Fibroblast of skin of right biceps (primary cell): ENCODE results near the gene VPS26C.
"Not testable (repeated sequence)": the region's sequence is repeated elsewhere in the genome, so short reads cannot be mapped to it uniquely, and the experiment has no call there.

Source experiments
- DNase-seq: peaks from one replicate; pipeline ENCODE4 v3.0.0-alpha.2; 2013

VPS26C gene

DNA sequence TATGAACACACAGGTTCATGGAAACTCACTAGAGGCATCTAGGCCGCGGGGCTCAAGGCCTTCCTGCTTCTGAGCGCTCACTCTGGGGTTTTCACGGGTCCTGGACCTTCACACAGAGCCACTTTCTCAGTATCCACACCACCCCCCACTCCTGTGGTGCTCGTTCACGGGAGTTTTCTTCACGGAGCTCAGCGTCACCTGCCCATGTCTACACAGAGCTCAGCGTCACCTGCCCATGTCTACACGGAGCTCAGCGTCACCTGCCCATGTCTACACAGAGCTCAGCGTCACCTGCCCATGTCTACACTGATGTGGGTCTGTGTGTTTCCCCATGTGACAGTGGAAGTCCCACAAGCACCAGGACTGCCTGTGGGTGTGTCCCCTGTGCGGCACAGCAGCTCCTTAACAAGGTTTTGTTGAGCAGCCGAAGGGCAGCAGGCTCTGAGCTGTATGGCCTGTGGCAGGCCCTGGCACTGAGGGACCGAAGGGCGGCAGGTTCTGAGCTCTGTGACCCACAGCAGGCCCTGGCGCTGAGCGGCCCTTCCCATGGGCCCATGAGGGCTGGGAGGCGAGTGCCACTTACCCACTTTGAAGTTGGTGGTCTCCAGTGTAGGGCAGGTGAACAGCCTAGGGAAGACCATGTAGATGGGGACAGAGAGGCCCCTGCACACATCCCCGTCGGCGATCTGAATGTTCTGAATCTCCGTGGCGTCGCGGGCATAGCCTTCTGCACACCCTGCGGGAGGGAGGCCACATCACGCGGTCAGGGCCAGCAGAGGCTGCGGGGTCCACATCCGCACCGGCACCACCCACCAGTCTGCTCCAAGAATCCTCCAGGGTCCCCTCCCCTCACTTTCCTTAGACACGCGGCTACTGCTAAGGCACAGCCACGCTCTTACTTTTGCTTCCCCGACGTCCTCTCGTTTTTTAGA lies 39.8 kb downstream of the VPS26C start:
- DNase-seq = no peak

DNA sequence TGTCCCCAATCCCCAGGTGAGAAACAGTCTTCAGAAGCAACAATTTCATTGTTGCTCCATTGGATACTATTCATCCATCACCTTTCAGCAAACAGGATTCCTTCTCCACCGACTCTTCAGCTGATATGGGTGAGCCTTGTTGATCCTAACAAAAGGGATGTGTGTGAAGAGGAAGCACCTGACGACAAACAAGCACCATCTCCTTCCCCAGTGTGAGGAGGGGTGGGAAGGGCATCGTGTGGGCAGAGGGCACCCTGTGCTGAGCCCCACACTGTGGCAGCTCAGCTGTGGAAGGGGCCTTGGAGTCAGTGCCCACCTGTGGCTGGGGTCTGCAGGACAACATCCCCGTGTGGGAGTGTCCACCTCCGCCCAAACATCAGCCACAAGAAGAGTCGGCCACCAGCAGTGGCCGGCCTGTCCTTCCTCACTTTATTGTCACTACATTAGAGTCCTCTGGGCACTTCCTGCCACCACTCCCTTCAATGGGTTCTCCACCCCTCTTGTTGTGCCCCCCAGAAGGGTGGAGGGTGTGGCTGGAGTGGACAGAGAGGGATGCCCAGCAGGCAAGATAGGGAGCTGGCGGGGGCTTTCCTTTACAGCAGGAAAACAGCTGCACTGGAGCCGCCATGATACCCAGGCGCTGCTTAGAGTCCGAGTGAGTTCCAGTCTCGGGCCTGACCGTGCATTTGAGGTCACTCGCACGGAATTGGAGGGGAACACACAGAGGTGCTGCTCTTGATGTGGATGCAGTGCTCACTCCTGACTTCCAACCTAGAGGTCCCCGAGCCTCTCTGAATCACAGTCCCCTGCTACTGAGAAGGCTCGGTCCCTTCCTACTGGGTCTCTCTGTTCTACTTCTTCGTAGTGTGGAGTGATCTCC lies 40.9 kb downstream of the VPS26C start:
- DNase-seq = no peak

- DNase-seq = no peak
Observed at GRCh38 chr21:37224861-37225839, 42.0 kb downstream of the VPS26C start.

DNA sequence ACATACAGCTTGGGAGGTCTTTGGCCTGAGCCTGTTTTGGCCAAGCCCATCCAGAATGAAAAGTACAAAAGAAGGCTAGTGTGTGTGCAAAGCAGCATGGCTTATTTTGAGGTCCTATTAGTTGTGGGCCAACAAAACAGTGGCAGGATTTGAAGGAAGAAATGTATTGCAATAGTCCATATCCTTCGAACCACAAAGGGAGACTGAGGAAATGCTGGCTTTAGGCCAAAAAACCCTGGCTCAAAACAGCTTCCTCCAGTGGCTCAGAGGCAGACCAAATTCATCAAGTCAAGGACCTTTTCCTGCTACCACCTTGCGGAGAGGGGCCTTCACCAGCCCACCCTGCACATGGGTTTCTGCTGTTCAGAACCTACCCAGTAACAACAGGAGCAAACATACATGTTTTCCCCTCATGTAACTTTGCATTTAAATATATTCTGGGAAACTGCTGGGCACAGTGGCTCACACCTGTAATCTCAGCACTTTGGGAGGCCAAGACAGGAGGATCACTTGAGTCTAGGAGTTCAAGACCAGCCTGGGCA lies 43.3 kb downstream of the VPS26C start:
- DNase-seq = no peak

DNA sequence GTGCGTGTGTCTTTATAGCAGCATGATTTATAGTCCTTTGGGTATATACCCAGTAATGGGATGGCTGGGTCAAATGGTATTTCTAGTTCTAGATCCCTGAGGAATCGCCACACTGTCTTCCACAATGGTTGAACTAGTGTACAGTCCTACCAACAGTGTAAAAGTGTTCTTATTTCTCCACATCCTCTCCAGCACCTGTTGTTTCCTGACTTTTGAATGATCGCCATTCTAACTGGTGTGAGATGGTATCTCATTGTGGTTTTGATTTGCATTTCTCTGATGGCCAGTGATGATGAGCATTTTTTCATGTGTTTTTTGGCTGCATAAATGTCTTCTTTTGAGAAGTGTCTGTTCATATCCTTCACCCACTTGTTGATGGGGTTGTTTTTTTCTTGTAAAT lies 44.9 kb downstream of the VPS26C start:
- DNase-seq = not testable (repeated sequence)

- peak; percentile 92 for DNase-seq
Observed at GRCh38 chr21:37220981-37221664, 46.0 kb downstream of the VPS26C start.

DNA sequence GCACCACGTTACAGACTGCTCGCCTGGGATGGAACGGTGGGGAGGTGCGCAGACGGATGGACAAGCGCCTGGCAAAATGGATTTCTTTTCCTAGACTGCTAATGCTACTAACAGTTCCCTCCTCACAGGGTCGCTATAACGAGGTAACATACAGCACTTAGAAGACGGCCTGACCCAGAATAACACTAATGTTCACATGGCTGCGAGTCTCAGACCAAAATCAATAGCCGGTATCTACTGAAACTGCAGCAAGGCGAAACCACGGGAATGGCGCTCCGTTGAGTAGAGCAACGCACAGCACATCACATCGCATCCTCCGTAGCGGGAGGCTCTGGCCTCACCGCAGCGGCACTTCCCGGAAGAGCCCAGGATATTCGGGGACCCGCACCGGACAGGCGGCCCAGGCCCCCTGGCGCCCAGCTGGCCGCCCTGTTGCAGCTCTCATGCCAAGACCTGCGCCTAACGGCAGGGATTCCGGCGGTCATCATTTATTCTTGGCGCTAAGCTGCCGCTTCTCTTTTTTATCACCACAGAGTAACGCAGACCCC lies 46.6 kb downstream of the VPS26C start:
- DNase-seq = peak; percentile 55

DNA sequence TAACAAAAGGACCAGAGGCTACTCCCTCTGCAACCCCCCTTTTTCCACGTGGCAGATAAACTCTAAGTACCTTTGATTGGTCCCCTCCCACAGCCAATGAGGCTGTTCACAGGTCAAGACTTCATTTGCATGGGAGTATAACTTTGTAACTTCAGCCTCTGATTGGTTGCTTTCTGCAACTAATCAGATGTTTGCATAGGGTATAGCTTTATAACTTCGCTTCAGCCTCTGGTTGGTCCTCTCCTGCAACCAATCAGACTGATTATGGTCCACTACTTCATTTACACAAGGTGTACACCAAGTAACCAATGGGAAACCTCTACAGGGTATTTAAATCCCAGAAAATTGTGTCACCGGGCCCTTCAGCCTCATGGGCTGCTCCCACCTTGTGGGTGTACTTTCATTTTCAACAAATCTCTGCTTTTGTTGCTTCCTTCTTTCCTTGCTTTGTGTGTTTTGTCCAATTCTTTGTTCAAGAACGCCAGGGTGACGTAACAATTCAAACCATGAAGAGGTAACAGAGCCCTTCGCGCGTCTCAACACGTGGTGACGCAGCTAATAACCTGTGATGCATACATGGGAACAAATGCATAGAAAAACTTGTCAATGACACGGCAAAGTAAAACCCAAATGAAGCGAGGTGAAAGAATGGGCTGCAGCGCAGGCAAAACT lies 47.2 kb downstream of the VPS26C start:
- no peak for DNase-seq

DNA sequence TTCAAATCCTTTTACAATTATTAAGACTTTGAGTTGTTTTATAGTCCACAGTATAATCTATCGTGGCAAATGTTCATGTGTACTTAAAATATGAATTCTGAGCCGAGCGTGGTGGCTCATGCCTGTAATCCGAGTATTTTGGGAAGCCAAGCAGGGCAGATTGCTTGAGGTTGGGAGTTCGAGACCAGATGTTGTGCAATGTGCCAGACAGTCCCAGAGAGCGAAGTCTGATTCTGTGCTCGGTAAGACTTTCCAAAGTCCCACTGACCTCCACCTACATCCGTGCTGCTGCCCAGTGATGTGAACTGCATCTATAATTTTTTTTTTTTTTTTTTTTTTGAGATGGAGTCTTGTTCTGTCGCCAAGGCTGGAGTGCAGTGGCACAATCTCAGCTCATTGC lies 52.2 kb downstream of the VPS26C start:
- no peak for DNase-seq

DNA sequence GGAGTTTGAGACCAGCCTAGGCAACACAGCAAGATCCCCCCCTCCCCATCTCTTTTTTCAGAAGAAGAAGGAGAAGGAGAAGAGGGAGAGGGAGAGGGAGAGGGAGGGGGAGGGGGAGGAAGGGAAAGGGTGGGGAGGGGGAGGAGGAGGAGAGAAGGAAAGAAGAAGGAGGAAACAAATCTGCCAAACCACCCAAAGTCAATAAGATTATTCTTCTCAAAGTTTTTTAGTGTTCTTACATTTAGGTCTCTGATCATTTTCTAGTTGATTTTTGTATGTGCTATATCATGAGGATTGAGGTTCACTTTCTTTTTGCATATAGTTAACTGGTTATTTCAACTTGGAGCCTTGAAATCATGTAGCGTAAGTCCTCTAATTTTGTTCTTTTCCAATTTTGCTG lies 56.3 kb downstream of the VPS26C start:
- no peak for DNase-seq

- no peak for DNase-seq
Observed at GRCh38 chr21:37210130-37210529, 57.0 kb downstream of the VPS26C start.

DNA sequence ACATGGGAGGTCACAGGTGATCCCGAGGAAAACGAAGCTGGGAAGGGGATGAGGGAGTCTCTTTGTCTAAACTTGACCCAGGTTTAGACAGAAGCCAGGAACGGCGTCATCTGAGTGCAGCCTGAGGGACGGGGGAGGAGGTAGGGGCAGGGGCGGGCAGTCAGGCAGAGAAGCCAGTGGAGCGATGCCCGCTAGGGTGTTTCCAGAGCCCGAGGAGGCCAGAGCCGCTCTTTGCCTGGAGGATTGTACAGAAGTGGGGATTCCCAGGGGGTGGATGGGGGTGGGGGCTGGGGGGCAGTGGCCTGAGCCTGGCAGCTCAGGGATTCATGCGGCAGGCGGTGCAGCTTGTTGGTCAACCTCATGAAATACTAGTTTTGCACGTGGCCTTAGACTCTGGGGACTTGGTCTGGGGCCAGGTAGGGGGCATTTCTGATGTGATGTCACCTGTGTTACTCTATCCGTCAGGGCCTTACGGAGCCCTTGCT lies 58.4 kb downstream of the VPS26C start:
- no peak for DNase-seq

DNA sequence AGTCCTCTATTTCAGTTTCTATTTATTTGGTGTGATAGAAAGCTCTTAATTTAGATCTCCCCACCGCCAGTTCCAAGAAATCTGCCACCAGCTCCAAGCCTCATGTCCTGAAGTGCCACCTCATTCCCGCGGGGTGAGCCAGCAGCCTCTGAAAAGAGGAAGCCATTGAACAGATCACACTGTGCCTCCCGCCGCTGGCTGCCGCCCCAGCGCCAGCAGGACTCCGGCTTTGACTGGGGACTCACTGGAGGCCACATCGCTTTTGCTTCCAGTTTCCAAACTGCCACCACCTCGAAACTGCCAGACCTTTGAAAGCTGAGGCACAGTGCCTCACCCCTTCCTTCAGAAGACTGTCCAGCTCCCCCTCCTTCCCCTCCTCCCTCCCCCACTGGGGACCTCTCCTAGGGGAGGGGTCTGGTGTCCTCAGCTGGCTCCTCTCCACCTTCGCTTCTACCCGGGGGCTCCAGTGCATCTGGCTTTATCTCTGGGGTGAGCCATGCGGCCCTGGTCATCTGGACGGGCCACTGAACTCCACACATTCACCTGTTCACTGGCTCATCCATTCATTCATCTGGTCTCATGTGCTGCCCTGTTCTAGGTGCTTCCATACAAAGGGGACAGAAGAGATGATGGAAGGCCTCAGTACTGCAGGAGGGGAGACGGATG lies 58.9 kb downstream of the VPS26C start:
- no peak for DNase-seq

GRCh38 chr21:37207441-37208009 lies 59.6 kb downstream of the VPS26C start:
- DNase-seq = peak; percentile 24

GRCh38 chr21:37206496-37206895 lies 60.6 kb downstream of the VPS26C start:
- no peak for DNase-seq

DNA sequence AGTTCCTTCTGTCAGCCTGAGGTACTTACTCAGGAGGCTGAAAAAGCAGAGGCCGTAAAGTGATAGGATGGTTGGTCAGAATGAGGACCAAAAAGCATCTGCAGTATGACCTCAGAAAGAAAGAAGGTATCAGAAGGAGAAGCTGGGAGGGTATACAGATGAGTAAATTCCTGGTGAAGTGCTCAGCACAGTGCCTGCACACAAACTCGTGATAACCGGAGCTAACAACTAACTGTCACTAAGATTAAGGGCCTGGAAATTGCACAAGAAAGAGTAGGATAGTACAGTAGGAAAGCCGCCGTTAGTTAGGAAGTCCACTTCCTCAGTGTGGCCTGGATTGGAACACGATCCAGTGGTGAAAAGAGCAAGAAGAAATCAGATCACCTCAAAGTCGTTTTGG lies 62.6 kb downstream of the VPS26C start:
- DNase-seq = no peak

GRCh38 chr21:37202221-37203110 lies 64.7 kb downstream of the VPS26C start:
- DNase-seq = no peak

DNA sequence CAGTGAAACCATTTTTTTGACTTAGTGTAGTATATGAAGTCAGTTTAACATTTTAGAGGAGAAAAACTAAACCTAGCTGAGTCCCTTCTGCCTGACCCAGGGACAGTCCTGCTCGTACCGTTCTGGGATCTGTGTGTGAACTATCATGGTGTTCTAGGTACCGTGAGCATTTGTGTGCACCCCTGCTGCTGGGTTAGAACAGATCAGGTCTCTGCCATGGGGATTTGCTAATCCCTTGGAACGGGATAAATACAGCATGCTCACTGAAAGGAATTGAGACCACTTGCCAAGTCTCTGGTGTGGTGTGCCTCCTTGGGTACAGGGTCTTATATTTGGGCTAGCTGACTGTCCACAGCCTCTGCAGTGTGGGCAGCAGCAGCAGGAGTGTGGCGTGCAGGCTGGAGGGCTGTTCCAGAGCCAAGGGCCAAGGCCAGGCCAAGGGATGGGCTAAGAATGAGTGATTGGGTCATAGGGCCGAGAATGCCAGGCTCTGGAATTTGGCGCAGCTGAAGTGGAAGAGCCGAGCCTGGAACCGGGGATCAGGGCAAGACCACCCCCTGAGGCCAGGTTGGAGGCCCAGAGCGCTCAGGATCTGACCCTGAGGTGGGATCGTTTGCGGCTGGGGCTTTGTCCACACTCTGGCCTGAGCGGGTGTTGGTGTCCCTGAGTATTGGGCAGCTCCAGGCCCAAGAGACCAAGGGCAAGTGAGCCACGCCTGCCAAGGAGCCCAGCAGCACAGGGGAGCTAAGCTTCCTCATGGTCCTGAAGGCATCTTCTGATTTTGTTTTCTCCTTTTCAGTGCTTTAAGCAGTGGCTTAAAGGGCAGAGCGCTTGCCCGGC lies 66.3 kb downstream of the VPS26C start:
- no peak for DNase-seq
